Measurements from ENCODE around the gene GHITM. TPM values are rescaled to one million over a fixed set of nuclear protein-coding genes. Genes with fewer than 3 reads are reported as not detected.
"Not testable (repeated sequence)": the region's sequence is repeated elsewhere in the genome, so short reads cannot be mapped to it uniquely, and the experiment has no call there.

GHITM gene
- total and polyA plus RNA-seq, 4 donors, result 107 to 177 (median 123) TPM

DNA sequence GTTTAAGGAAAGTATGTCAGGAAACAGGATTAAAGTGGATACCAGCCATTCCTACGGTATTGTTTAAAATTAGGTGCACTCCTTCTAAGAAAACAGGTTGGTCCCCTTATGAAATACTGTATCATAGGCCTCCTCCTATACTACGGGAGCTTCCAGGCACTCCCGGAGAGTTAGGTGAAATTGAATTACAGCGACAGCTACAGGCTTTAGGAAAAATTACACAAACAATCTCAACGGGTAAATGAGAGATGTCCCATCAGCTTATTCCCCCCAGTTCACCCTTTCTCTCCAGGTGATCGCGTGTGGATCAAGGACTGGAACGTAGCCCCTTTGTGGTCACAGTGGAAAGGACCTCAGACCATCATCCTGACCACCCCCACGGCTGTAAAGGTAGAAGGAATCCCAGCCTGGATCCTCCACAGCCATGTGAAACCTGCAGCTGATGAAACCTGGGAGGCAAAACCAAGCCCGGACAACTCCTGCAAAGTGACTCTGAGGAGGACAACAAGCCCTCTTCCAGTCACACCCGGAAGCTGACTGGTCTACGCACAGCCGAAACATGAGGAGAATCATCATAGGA, 25.1 kb upstream of the GHITM start:
- no peaks in the 10 kb centered on the region for H3K36me3 ChIP-seq (ENCODE audit: control insufficient read depth in 4 of 4, insufficient read depth in 4 of 4, low read length in 4 of 4)
- no peak for ATAC-seq (ENCODE audit: insufficient read depth, low FRiP score)
- no peaks in the 10 kb centered on the region for H3K27me3 ChIP-seq (ENCODE audit: control insufficient read depth in 3 of 3, insufficient read depth in 3 of 3, low read length in 2 of 3)
- DNase-seq, result no peak
- no peak overlapping the region for H3K4me3 ChIP-seq
- H3K9ac ChIP-seq (ENCODE audit: insufficient read depth in 1 of 2, low read length in 2 of 2), result no peak overlapping the region
- no peak overlapping the region for H3K27ac ChIP-seq (ENCODE audit: low read depth in 1 of 2, low read length in 1 of 2)
- no peaks in the 10 kb centered on the region for H3K4me1 ChIP-seq (ENCODE audit: control insufficient read depth in 5 of 5, insufficient read depth in 5 of 5, low read length in 5 of 5)
- WGBS, 2 donors, result 47% methylated on average over 13 of the region's 13 CpGs
- no peak for TF ChIP-seq CTCF (IDR thresholded peaks at IDR 0.05; ENCODE audit: control extremely low read depth, extremely low read depth)
- no peaks in the 10 kb centered on the region for H3K9me3 ChIP-seq (ENCODE audit: control insufficient read depth in 4 of 4, insufficient read depth in 3 of 4, low read length in 3 of 4)

DNA sequence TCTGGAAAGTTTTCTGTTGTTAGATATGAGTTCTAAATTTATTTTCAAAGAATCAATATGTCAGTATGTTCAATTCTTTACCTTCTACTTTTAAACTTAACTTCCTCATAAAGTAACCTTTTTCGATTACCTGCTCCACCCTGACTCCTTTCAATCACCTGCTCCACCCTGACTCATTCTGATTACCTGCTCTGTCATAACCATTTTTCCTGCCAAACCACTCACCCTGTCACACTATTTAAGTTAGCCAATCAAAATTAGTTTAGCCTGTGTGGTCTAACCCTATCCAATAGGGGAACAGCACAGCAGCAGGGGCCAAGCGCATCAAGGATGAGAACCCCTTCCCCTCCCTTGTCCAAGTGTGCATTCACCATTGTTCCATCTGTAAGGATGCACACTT, 22.1 kb upstream of the GHITM start:
- not testable (repeated sequence) for DNase-seq; H3K27ac ChIP-seq (ENCODE audit: low read depth in 1 of 2, low read length in 1 of 2); H3K4me3 ChIP-seq; ATAC-seq (ENCODE audit: insufficient read depth, low FRiP score); H3K4me1 ChIP-seq (ENCODE audit: control insufficient read depth in 5 of 5, insufficient read depth in 5 of 5, low read length in 5 of 5); H3K36me3 ChIP-seq (ENCODE audit: control insufficient read depth in 4 of 4, insufficient read depth in 4 of 4, low read length in 4 of 4); H3K9me3 ChIP-seq (ENCODE audit: control insufficient read depth in 4 of 4, insufficient read depth in 3 of 4, low read length in 3 of 4); H3K27me3 ChIP-seq (ENCODE audit: control insufficient read depth in 3 of 3, insufficient read depth in 3 of 3, low read length in 2 of 3); H3K9ac ChIP-seq (ENCODE audit: insufficient read depth in 1 of 2, low read length in 2 of 2)
- 94 to 96% methylated on average over 2 of the region's 2 CpGs for WGBS, 2 donors

- Histone ChIP-seq H3K27me3 (ENCODE audit: control insufficient read depth in 3 of 3, insufficient read depth in 3 of 3, low read length in 2 of 3) (no peaks in the 10 kb centered on the region), H3K36me3 (ENCODE audit: control insufficient read depth in 4 of 4, insufficient read depth in 4 of 4, low read length in 4 of 4) (no peaks in the 10 kb centered on the region), H3K4me3 (no peak overlapping the region), H3K4me1 (ENCODE audit: control insufficient read depth in 5 of 5, insufficient read depth in 5 of 5, low read length in 5 of 5) (no peaks in the 10 kb centered on the region), H3K27ac (ENCODE audit: low read depth in 1 of 2, low read length in 1 of 2) (no peak overlapping the region), H3K9ac (ENCODE audit: insufficient read depth in 1 of 2, low read length in 2 of 2) (no peak overlapping the region), H3K9me3 (ENCODE audit: control insufficient read depth in 4 of 4, insufficient read depth in 3 of 4, low read length in 3 of 4) (no peaks in the 10 kb centered on the region)
- no peak for ATAC-seq (ENCODE audit: insufficient read depth, low FRiP score)
- no peak for DNase-seq
- WGBS, 2 donors, result 76 to 87% methylated on average over 2 of the region's 2 CpGs
- no peak for TF ChIP-seq CTCF (IDR thresholded peaks at IDR 0.05; ENCODE audit: control extremely low read depth, extremely low read depth)
These were observed 21.5 kb upstream of the GHITM start for GRCh38 chr10:84117686-84118394.

DNA sequence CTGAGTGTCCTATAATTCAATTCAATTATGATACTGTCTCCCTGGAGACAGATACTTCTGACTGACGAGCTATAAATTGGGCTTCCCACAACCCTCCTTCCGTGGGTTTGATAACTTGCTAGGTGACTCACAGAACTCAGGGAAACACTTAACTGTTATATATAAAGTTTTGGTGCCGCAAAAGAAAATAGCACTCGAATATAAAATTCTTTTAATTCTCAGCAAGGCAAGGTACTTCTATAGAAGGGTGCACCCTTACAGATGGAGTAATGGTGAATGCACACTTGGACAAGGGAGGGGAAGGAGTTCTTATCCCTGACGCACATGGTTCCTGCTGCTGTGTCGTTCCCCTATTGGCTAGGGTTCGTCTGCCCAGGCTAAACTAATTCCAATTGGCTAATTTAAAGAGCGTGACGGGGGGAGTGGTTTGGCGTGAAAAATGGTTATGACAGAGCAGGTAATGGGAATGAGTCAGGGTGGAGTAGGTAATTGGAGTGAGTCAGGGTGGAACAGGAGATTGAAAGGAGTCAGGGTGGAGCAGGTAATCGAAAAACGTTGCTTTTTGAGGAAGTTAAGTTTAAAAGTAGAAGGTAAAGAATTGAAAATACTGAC, 20.8 kb upstream of the GHITM start:
- no peak overlapping the region for H3K27ac ChIP-seq (ENCODE audit: low read depth in 1 of 2, low read length in 1 of 2)
- no peak overlapping the region for H3K9ac ChIP-seq (ENCODE audit: insufficient read depth in 1 of 2, low read length in 2 of 2)
- TF ChIP-seq CTCF (IDR thresholded peaks at IDR 0.05; ENCODE audit: control extremely low read depth, extremely low read depth), result no peak
- WGBS, 2 donors, result 79 to 89% methylated on average over 12 of the region's 12 CpGs
- no peaks in the 10 kb centered on the region for H3K4me1 ChIP-seq (ENCODE audit: control insufficient read depth in 5 of 5, insufficient read depth in 5 of 5, low read length in 5 of 5)
- H3K9me3 ChIP-seq (ENCODE audit: control insufficient read depth in 4 of 4, insufficient read depth in 3 of 4, low read length in 3 of 4), result no peaks in the 10 kb centered on the region
- DNase-seq, result no peak
- no peaks in the 10 kb centered on the region for H3K36me3 ChIP-seq (ENCODE audit: control insufficient read depth in 4 of 4, insufficient read depth in 4 of 4, low read length in 4 of 4)
- H3K4me3 ChIP-seq, result no peak overlapping the region
- no peaks in the 10 kb centered on the region for H3K27me3 ChIP-seq (ENCODE audit: control insufficient read depth in 3 of 3, insufficient read depth in 3 of 3, low read length in 2 of 3)
- ATAC-seq (ENCODE audit: insufficient read depth, low FRiP score), result no peak
